GM23248 (cell line): ENCODE results near the gene COL16A1. TPM values are rescaled to one million over a fixed set of nuclear protein-coding genes. Genes with fewer than 3 reads are reported as not detected.

Source experiments
- DNase-seq: peaks from one replicate; pipeline ENCODE4 v3.0.0-alpha.2; 2015
- H2AFZ ChIP-seq: fragments of 200-600 bp; sonication (generic); 2 replicates; pipeline ENCODE4 v1.6.1; 2016; ENCODE audit warnings: antibody characterized with exemption
- H3F3A ChIP-seq: fragments of 200-600 bp; sonication (generic); 2 replicates; pipeline ENCODE4 v1.6.1; 2016; ENCODE audit warnings: mild to moderate bottlenecking, antibody characterized with exemption, mixed run types; ENCODE audit not compliant: insufficient read depth
- H3K27ac ChIP-seq: fragments of 200-600 bp; sonication (generic); 2 replicates; pipeline ENCODE4 v1.5.1; 2016; ENCODE audit warnings: mild to moderate bottlenecking
- H3K27me3 ChIP-seq: fragments of 200-600 bp; sonication (generic); replicated peaks from 2 replicates; pipeline ENCODE4 v1.6.1; 2016; ENCODE audit warnings: mild to moderate bottlenecking; ENCODE audit not compliant: insufficient read depth
- H3K36me3 ChIP-seq: fragments of 200-600 bp; sonication (generic); 2 replicates; pipeline ENCODE4 v1.6.1; 2016; ENCODE audit warnings: low read depth, mild to moderate bottlenecking
- H3K4me1 ChIP-seq: fragments of 200-600 bp; sonication (generic); 2 replicates; pipeline ENCODE4 v1.6.1; 2016; ENCODE audit warnings: mild to moderate bottlenecking; ENCODE audit not compliant: insufficient read depth
- H3K4me2 ChIP-seq: fragments of 200-600 bp; sonication (generic); one replicate; pipeline ENCODE4 v1.6.1; 2016; ENCODE audit warnings: mild to moderate bottlenecking; ENCODE audit not compliant: unreplicated experiment
- H3K4me3 ChIP-seq: fragments of 200-600 bp; sonication (generic); 2 replicates; pipeline ENCODE4 v1.5.1; 2016; ENCODE audit warnings: mild to moderate bottlenecking
- H3K79me2 ChIP-seq: fragments of 200-600 bp; sonication (generic); 2 replicates; pipeline ENCODE4 v1.6.1; 2016; ENCODE audit warnings: mild to moderate bottlenecking; ENCODE audit not compliant: insufficient read depth
- H3K9ac ChIP-seq: fragments of 200-600 bp; sonication (generic); 2 replicates; pipeline ENCODE4 v1.6.1; 2016; ENCODE audit warnings: mild to moderate bottlenecking
- H3K9me2 ChIP-seq: fragments of 200-600 bp; sonication (generic); 2 replicates; pipeline ENCODE4 v1.6.1; 2016; ENCODE audit warnings: mixed run types, mild to moderate bottlenecking, moderate library complexity; ENCODE audit not compliant: insufficient read depth
- H3K9me3 ChIP-seq: fragments of 200-600 bp; sonication (generic); one replicate; pipeline ENCODE4 v1.6.1; 2017; ENCODE audit warnings: low read depth
- H4K20me1 ChIP-seq: fragments of 200-600 bp; sonication (generic); 2 replicates; pipeline ENCODE4 v1.6.0; 2016; ENCODE audit not compliant: insufficient read depth
- EZH2 ChIP-seq: fragments of 200-600 bp; sonication (generic); IDR thresholded peaks from 2 replicates; pipeline ENCODE4 v1.6.1; 2018; ENCODE audit warnings: antibody characterized with exemption, mild to moderate bottlenecking; ENCODE audit not compliant: insufficient read depth, poor library complexity, severe bottlenecking
- EZH2phosphoT487 ChIP-seq: fragments of 200-600 bp; sonication (generic); IDR thresholded peaks from 2 replicates; pipeline ENCODE4 v1.6.1; 2018; ENCODE audit warnings: antibody characterized with exemption, moderate library complexity, mild to moderate bottlenecking, low read depth; ENCODE audit not compliant: insufficient read depth
- WGBS, 2 experiments: methylation state at CpG; one replicate each; pipeline ENCODE4 v1.1.6; 2015 to 2017; ENCODE audit warnings: low lambda C conversion rate in 2 of 2, low coverage in 1 of 2; ENCODE audit errors: missing lambda C conversion rate in 2 of 2; 5-methylcytosine and 5-hydroxymethylcytosine counted together
- in situ Hi-C: fragments of 300-500 bp; cut with MboI; formaldehyde crosslinking; loops from 2 replicates; pipeline ENCODE4 v1.15.0; 2020
- polyA plus RNA-seq: library from polyadenylated mRNA; unstranded; fragments of >200 nt; fragmentation: Nextera tagmentation; extraction: Ambion mirVana; gene quantifications from 2 replicates; pipeline ENCODE4 v1.2.1, GENCODE V29; 2016
- total RNA-seq: library from RNA; depleted of rRNA; stranded (reverse); fragments of >200 nt; shearing (Covaris generic); gene quantifications from 2 replicates; pipeline ENCODE4 v1.2.3, GENCODE V29; 2014

Gene COL16A1
- total and polyA plus RNA-seq, 2 experiments from 2014 or later: 67.3 to 247 TPM

DNA sequence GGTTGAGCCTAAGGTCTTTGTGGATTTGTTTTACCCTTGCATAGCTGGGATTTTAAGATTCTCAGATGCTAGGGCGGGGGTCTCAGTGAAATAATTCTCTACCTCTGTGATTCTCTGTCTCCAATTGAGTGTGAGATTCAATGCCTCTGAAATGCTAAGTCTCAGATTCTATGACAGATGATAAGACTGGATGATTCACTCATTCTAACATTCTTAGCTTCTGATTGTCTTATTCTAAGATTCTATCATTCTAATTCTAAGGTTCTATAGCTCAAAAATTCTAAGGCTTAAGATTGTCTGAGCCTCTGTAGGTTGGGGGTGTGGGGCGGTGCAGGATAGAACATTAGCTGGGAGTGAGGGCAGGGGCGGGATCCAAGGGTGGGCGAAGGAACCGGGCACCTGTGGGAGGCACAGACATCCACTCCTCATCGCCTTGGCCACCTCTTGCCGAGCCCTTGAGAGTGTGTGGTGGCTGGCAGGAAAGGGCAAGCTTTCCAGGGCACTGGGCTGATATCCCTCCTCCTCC lies 30.8 kb upstream of the COL16A1 start:
- DNase-seq: peak; percentile 40
- in situ Hi-C loops: no loop called here
- WGBS, 2 experiments: 80 to 87% methylated on average over 5 to 7 of the region's 7 CpGs

DNA sequence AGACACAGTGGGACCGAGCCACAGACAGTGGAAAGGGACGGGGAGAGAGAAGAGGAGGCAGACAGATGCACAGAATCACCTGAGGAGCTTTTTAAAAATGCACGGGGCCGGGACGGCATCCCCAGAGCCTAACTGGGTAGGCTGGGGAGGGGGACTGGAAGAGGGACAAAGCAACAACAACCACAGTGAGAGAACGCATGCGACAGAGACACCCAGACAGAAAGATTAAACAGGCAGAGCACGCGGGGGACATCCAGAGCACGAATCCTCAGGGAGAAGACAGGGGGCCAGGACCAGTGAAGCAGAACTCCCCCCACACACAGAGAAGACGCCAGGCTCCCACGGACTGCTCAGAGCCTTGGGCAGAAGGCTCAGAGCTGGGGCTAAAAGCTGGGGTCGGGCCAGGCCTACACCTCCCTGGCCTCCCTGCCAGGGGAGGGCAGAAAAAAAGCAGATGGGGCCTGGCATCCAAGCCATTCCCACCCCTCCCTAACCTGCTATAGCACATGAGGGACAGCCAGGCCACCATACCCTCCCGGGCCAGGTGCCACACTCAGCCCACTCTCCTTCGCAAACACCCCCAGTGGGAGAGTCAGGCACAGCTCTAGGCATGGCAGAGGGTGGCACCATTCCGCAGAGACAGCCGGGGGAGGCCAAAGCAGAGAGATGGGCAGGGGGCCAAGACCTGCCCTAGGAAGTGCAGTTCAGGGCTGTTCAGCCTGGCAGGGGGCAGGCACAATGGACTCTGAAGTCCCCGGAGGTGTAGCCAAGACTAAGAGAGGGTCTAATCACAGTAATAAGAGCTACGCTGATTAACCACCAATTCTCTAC lies 29.8 kb upstream of the COL16A1 start:
- DNase-seq: no peak
- H3K4me1 ChIP-seq: no peaks in the 10 kb centered on the region

More for the DNA sequence above, 30.8 kb upstream of the COL16A1 start:
- Histone ChIP-seq H3K79me2 (no peaks in the 10 kb centered on the region), H3K4me3 (no peak overlapping the region), H3K9me2 (no peaks in the 10 kb centered on the region), H3K36me3 (no peaks in the 10 kb centered on the region), H3K4me2 (no peak overlapping the region), H2AFZ (no peak overlapping the region), H3K27ac (no peak overlapping the region), H3K4me1 (no peaks in the 10 kb centered on the region), H3K27me3 (no peaks in the 10 kb centered on the region), H4K20me1 (no peaks in the 10 kb centered on the region), H3K9ac (no peak overlapping the region), H3F3A (no peaks in the 10 kb centered on the region), H3K9me3 (no peaks in the 10 kb centered on the region)
- TF ChIP-seq EZH2 (no peak), EZH2phosphoT487 (no peak)

DNA sequence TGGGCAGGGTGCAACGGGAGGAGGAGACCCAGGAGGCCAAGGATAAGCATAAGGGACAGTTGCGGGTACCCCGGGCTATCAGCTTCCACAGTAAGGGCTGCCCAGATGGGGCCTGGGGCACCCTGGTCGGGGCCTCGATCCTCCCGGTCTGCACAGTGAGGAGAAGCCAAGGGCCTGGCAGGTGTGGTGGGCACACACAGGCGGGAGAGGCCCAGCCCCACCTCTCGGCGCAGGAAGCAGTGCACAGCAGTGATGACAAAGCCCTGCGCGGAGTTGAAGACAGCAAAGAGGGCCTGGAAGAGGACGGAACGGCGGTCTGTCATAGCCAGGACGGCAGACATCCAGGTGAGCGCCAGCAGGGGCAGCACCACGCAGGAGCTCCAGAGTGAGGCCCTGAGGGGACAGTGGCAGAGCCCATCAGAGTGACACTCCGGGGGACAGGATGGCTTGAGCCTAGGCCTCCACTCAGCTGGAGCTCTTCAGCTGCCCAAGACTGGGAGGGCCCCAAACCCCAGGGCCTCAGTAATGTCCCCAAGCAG lies 29.0 kb upstream of the COL16A1 start:
- Histone ChIP-seq H3K9ac (no peak overlapping the region), H3F3A (no peaks in the 10 kb centered on the region), H3K9me2 (no peaks in the 10 kb centered on the region), H3K4me2 (no peak overlapping the region), H3K79me2 (no peaks in the 10 kb centered on the region), H3K27ac (no peak overlapping the region), H2AFZ (no peak overlapping the region), H3K4me3 (no peak overlapping the region), H3K4me1 (no peaks in the 10 kb centered on the region), H3K9me3 (no peaks in the 10 kb centered on the region), H4K20me1 (no peaks in the 10 kb centered on the region), H3K36me3 (no peaks in the 10 kb centered on the region), H3K27me3 (no peaks in the 10 kb centered on the region)
- WGBS, 2 experiments: 86 to 87% methylated on average over 15 to 18 of the region's 18 CpGs
- TF ChIP-seq EZH2 (no peak), EZH2phosphoT487 (no peak)
- in situ Hi-C loops: no loop called here
- DNase-seq: no peak

More for the DNA sequence above, 29.8 kb upstream of the COL16A1 start:
- Histone ChIP-seq H3F3A (no peaks in the 10 kb centered on the region), H4K20me1 (no peaks in the 10 kb centered on the region), H3K79me2 (no peaks in the 10 kb centered on the region), H3K9me3 (no peaks in the 10 kb centered on the region), H3K9ac (no peak overlapping the region), H3K9me2 (no peaks in the 10 kb centered on the region), H3K27ac (no peak overlapping the region), H3K36me3 (no peaks in the 10 kb centered on the region), H3K4me3 (no peak overlapping the region), H3K27me3 (no peaks in the 10 kb centered on the region), H2AFZ (no peak overlapping the region), H3K4me2 (no peak overlapping the region)
- WGBS, 2 experiments: 80 to 87% methylated on average over 18 to 19 of the region's 19 CpGs
- no peak for TF ChIP-seq EZH2phosphoT487
- TF ChIP-seq EZH2: no peak
- in situ Hi-C loops: no loop called here

DNA sequence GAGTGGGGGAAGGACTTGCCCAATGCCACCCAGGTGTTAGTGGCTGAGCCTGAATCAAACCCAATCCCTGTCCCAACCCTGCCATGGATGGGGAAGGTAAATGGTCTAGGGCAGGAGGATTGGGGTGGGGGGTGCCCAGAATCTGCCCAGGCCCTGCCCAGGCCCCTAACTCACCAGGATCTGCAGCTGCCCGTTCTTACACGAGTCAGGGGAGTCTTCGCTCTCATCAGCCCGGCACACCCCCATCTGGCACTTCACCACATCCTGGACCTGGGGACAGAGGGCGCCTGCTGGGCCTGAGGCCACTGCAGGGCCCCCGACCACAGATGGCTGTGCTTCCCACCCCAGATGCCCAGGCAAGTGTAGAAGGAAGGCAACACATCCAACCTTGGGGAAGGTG lies 28.5 kb upstream of the COL16A1 start:
- no peak overlapping the region for H3K27ac ChIP-seq
- no peak overlapping the region for H3K9ac ChIP-seq
- H3K4me3 ChIP-seq: no peak overlapping the region
- H3K79me2 ChIP-seq: no peaks in the 10 kb centered on the region
- no peak overlapping the region for H3K4me2 ChIP-seq
- no peak for TF ChIP-seq EZH2phosphoT487
- TF ChIP-seq EZH2: no peak
- WGBS, 2 experiments: 71 to 78% methylated on average over 6 of the region's 6 CpGs
- in situ Hi-C loops: no loop called here
- H3K9me3 ChIP-seq: no peaks in the 10 kb centered on the region
- no peaks in the 10 kb centered on the region for H3K36me3 ChIP-seq
- no peaks in the 10 kb centered on the region for H3K9me2 ChIP-seq
- H4K20me1 ChIP-seq: no peaks in the 10 kb centered on the region
- no peaks in the 10 kb centered on the region for H3F3A ChIP-seq
- no peaks in the 10 kb centered on the region for H3K4me1 ChIP-seq
- H2AFZ ChIP-seq: no peak overlapping the region
- DNase-seq: no peak
- no peaks in the 10 kb centered on the region for H3K27me3 ChIP-seq
